ENCODE data around the gene RHBDF2.

Gene RHBDF2

GRCh38 chr17:76543826-76544545, 42.8 kb upstream of the RHBDF2 start:
- Histone ChIP-seq H3K4me3 (ENCODE audit: low read length) (no peak overlapping the region), H3K36me3 (ENCODE audit: insufficient read depth, low read length) (no peaks in the 10 kb centered on the region), H3K4me1 (ENCODE audit: insufficient read depth, low read length) (peaks cover 17% of the 10 kb centered on the region), H3K27me3 (ENCODE audit: insufficient read depth, low read length) (peaks cover 10% of the 10 kb centered on the region), H3K27ac (ENCODE audit: low read depth, low read length) (no peak overlapping the region), H3K9me3 (ENCODE audit: insufficient read depth, low read depth, low read length) (no peaks in the 10 kb centered on the region), H3K9ac (ENCODE audit: low read depth, low read length) (no peak overlapping the region)
- WGBS = 42% methylated on average over 22 of the region's 22 CpGs

DNA sequence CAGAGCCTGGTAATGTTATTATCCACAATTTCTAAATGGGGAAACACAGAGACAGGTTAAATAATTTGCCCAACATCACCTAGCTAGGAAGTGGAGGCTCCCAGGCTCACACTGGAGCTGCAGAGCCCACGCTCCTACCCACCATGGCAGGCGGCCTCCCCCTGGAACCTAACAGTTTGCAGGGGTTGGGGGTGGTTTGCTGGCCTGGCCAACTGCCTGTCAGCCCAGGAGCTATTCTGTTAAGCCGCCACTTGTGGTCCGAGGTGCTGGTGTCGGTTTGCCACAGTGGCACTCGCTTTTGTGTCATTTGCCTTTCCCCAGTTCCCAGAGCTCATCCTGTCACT, 42.2 kb upstream of the RHBDF2 start:
- H3K4me3 ChIP-seq (ENCODE audit: low read length) = no peak overlapping the region
- no peaks in the 10 kb centered on the region for H3K36me3 ChIP-seq (ENCODE audit: insufficient read depth, low read length)
- H3K27me3 ChIP-seq (ENCODE audit: insufficient read depth, low read length) = peaks cover 15% of the 10 kb centered on the region
- H3K9ac ChIP-seq (ENCODE audit: low read depth, low read length) = no peak overlapping the region
- no peak overlapping the region for H3K27ac ChIP-seq (ENCODE audit: low read depth, low read length)
- H3K4me1 ChIP-seq (ENCODE audit: insufficient read depth, low read length) = peaks cover 19% of the 10 kb centered on the region
- H3K9me3 ChIP-seq (ENCODE audit: insufficient read depth, low read depth, low read length) = no peaks in the 10 kb centered on the region
- 60% methylated on average over 6 of the region's 6 CpGs for WGBS

GRCh38 chr17:76542984-76543383, 41.8 kb upstream of the RHBDF2 start:
- Histone ChIP-seq H3K36me3 (ENCODE audit: insufficient read depth, low read length) (no peaks in the 10 kb centered on the region), H3K27me3 (ENCODE audit: insufficient read depth, low read length) (peaks cover 20% of the 10 kb centered on the region), H3K4me1 (ENCODE audit: insufficient read depth, low read length) (peaks cover 19% of the 10 kb centered on the region), H3K27ac (ENCODE audit: low read depth, low read length) (no peak overlapping the region), H3K9me3 (ENCODE audit: insufficient read depth, low read depth, low read length) (no peaks in the 10 kb centered on the region), H3K9ac (ENCODE audit: low read depth, low read length) (no peak overlapping the region), H3K4me3 (ENCODE audit: low read length) (no peak overlapping the region)
- 78% methylated on average over 8 of the region's 8 CpGs for WGBS

DNA sequence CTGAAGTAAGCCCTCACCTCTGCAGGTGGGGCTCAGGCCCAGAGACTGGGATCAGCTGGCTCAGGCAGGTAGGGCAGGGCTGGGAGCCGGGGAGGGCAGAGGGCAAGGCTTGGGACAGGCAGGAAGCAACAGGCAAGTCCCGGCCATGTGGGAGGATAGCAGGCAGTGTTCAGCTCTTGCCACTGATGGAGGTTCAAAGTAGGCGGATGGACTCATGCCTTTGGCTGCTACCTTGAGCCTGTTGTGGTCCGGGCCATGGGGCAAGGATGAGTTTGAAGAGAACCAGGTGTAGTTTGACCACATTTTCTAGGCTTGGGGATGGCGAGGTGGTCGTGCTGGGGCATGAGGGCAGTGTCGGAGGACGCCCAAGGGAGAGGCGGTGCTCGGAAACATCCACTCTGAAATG, 41.3 kb upstream of the RHBDF2 start:
- H3K4me3 ChIP-seq (ENCODE audit: low read length) = no peak overlapping the region
- H3K27ac ChIP-seq (ENCODE audit: low read depth, low read length) = no peak overlapping the region
- H3K9me3 ChIP-seq (ENCODE audit: insufficient read depth, low read depth, low read length) = no peaks in the 10 kb centered on the region
- no peak overlapping the region for H3K9ac ChIP-seq (ENCODE audit: low read depth, low read length)
- peaks cover 24% of the 10 kb centered on the region for H3K27me3 ChIP-seq (ENCODE audit: insufficient read depth, low read length)
- no peaks in the 10 kb centered on the region for H3K36me3 ChIP-seq (ENCODE audit: insufficient read depth, low read length)
- peaks cover 19% of the 10 kb centered on the region for H3K4me1 ChIP-seq (ENCODE audit: insufficient read depth, low read length)
- WGBS = 86% methylated on average over 10 of the region's 10 CpGs

- H3K36me3 ChIP-seq (ENCODE audit: insufficient read depth, low read length) = no peaks in the 10 kb centered on the region
- H3K4me3 ChIP-seq (ENCODE audit: low read length) = no peak overlapping the region
- peaks cover 29% of the 10 kb centered on the region for H3K27me3 ChIP-seq (ENCODE audit: insufficient read depth, low read length)
- WGBS = 91% methylated on average over 10 of the region's 10 CpGs
- H3K27ac ChIP-seq (ENCODE audit: low read depth, low read length) = no peak overlapping the region
- H3K9ac ChIP-seq (ENCODE audit: low read depth, low read length) = no peak overlapping the region
- H3K9me3 ChIP-seq (ENCODE audit: insufficient read depth, low read depth, low read length) = no peaks in the 10 kb centered on the region
- H3K4me1 ChIP-seq (ENCODE audit: insufficient read depth, low read length) = peaks cover 16% of the 10 kb centered on the region
These were observed 40.7 kb upstream of the RHBDF2 start for GRCh38 chr17:76541739-76542454.

GRCh38 chr17:76540381-76541300, 39.4 kb upstream of the RHBDF2 start:
- peak overlapping the region; percentile 53 for H3K4me3 ChIP-seq (ENCODE audit: low read length)

GRCh38 chr17:76539631-76540271, 38.5 kb upstream of the RHBDF2 start, which contains the start of gene PRCD:
Gene PRCD (plus strand): TSS chr17:76540044. CDS start chr17:76540142, 98 bp downstream.
- Histone ChIP-seq H3K4me1 (ENCODE audit: insufficient read depth, low read length) (peaks cover 16% of the 10 kb centered on the region), H3K9ac (ENCODE audit: low read depth, low read length) (no peak within 1 kb of the TSS), H3K9me3 (ENCODE audit: insufficient read depth, low read depth, low read length) (no peaks in the 10 kb centered on the region), H3K27ac (ENCODE audit: low read depth, low read length) (no peak within 1 kb of the TSS), H3K4me3 (ENCODE audit: low read length) (peak within 1 kb of the TSS; percentile 53), H3K27me3 (ENCODE audit: insufficient read depth, low read length) (peaks cover 44% of the 10 kb centered on the region), H3K36me3 (ENCODE audit: insufficient read depth, low read length) (no peaks in the 10 kb centered on the region)
- WGBS = 80% methylated on average over 22 of the region's 22 CpGs

More at GRCh38 chr17:76540381-76541300, 39.4 kb upstream of the RHBDF2 start:
- Histone ChIP-seq H3K27me3 (ENCODE audit: insufficient read depth, low read length) (peaks cover 42% of the 10 kb centered on the region), H3K9ac (ENCODE audit: low read depth, low read length) (no peak overlapping the region), H3K27ac (ENCODE audit: low read depth, low read length) (no peak overlapping the region), H3K9me3 (ENCODE audit: insufficient read depth, low read depth, low read length) (no peaks in the 10 kb centered on the region), H3K4me1 (ENCODE audit: insufficient read depth, low read length) (peaks cover 16% of the 10 kb centered on the region), H3K36me3 (ENCODE audit: insufficient read depth, low read length) (no peaks in the 10 kb centered on the region)
- WGBS = 12% methylated on average over 27 of the region's 27 CpGs

DNA sequence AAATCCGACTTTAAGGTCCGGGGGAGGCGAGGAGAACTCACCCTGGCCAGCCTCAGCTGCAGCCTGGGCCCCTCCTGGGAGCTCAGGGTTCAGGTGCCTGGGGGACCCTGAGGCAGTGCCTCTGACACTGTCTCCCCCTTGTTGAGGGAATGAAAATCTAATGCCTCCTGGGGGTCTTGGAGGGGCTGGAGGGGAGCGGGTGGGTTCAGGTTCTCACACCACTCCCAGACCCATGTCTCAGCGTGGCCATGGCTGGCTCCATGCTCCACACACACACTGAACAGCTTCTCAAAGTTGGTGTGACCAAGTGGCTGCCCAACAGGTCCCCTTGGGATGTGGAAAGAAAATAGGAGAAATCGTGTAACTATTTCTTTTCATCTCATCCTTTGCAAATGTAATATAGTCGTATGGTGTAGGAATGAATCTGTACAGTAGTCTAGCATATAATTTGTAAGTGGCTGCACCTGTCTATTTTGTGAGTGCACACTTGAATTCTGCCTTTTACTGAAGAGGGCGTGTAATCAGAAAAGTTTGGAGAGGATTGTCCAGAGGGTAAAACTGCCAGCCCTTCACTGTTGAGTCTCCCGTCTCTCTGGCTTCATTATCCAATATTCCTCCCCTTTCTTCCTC, 37.8 kb upstream of the RHBDF2 start:
- Histone ChIP-seq H3K4me3 (ENCODE audit: low read length) (no peak overlapping the region), H3K27me3 (ENCODE audit: insufficient read depth, low read length) (peaks cover 44% of the 10 kb centered on the region), H3K36me3 (ENCODE audit: insufficient read depth, low read length) (no peaks in the 10 kb centered on the region), H3K9ac (ENCODE audit: low read depth, low read length) (no peak overlapping the region), H3K9me3 (ENCODE audit: insufficient read depth, low read depth, low read length) (no peaks in the 10 kb centered on the region), H3K4me1 (ENCODE audit: insufficient read depth, low read length) (peaks cover 16% of the 10 kb centered on the region), H3K27ac (ENCODE audit: low read depth, low read length) (no peak overlapping the region)
- 86% methylated on average over 7 of the region's 9 CpGs for WGBS

DNA sequence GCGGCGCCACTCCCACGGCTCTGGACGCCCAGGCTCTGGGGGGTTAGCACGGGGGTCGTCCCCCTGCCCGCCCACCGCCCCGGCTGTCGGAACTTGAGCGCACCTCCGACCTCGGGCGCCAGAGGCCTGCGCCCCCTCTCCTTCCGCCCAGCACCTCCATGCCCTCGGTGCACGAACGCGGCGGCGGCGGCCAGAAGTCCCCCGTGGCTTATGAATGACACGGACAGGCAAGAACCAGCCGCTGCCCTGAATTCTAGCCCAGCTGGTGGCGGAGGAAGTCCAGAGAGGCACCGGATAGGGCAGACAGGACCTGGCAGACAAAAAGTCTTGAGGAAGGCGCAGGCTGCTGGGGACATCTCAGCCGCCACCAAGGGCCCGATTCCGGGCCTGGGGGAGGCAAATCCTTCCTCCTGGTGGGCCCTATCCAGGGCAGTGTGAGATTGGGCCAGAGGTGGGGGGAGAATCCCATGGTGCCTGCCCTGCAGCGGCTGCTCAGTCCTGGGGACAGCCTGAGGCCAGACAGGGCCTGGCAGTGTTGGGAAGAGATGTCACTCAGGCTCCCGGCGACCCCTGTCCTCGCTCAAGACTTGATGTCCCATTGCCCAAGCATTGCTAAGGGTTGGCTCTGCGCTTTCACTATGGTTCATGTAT, 37.2 kb upstream of the RHBDF2 start:
- Histone ChIP-seq H3K27ac (ENCODE audit: low read depth, low read length) (no peak overlapping the region), H3K27me3 (ENCODE audit: insufficient read depth, low read length) (peaks cover 44% of the 10 kb centered on the region), H3K4me1 (ENCODE audit: insufficient read depth, low read length) (peaks cover 11% of the 10 kb centered on the region), H3K9me3 (ENCODE audit: insufficient read depth, low read depth, low read length) (no peaks in the 10 kb centered on the region), H3K9ac (ENCODE audit: low read depth, low read length) (peak overlapping the region; percentile 30; the same call in 1 of the 2 replicates), H3K36me3 (ENCODE audit: insufficient read depth, low read length) (no peaks in the 10 kb centered on the region), H3K4me3 (ENCODE audit: low read length) (peak overlapping the region; percentile 54)
- WGBS = 12% methylated on average over 37 of the region's 37 CpGs

Measured in HUES64 (cell line).